ENCODE measurements around the gene PIK3C2A.

DNA sequence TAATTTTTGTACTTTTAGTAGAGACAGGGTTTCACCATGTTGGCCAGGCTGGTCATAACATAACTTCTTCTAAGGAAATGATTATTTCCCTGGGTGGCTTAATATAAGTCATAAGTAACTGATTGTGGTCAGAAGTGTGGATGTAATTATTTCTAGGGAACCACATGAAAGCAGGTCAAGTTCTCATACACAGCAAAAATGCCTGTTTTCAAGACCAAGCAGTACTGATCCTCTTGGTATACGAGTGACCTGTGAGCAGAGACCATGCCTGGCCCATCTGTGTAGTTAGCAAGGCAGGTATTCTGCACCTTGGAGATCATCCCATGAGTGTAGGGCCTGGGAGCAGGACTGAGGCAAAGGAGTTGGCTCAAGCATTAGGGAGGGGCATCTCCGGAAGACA lies 36.3 kb upstream of the PIK3C2A start:
- TF ChIP-seq, protein P1, sequence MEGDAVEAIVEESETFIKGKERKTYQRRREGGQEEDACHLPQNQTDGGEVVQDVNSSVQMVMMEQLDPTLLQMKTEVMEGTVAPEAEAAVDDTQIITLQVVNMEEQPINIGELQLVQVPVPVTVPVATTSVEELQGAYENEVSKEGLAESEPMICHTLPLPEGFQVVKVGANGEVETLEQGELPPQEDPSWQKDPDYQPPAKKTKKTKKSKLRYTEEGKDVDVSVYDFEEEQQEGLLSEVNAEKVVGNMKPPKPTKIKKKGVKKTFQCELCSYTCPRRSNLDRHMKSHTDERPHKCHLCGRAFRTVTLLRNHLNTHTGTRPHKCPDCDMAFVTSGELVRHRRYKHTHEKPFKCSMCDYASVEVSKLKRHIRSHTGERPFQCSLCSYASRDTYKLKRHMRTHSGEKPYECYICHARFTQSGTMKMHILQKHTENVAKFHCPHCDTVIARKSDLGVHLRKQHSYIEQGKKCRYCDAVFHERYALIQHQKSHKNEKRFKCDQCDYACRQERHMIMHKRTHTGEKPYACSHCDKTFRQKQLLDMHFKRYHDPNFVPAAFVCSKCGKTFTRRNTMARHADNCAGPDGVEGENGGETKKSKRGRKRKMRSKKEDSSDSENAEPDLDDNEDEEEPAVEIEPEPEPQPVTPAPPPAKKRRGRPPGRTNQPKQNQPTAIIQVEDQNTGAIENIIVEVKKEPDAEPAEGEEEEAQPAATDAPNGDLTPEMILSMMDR (IDR thresholded peaks at IDR 0.05): no peak
- TF ChIP-seq EZH2 (IDR thresholded peaks at IDR 0.05; ENCODE audit: borderline replicate concordance, insufficient read depth, low read depth, low read length, poor library complexity, severe bottlenecking): no peak
